GM18499 (cell line): Measurements from ENCODE around the gene PALM.
"Not testable (repeated sequence)": the region's sequence is repeated elsewhere in the genome, so short reads cannot be mapped to it uniquely, and the experiment has no call there.

Experiments used
- ATAC-seq: cut with Tn5 transposase; IDR thresholded peaks from one replicate; pipeline ENCODE4 v1.9.1; 2021; ENCODE audit warnings: moderate number of reproducible peaks; ENCODE audit not compliant: insufficient read depth, unreplicated experiment

The PALM gene

DNA sequence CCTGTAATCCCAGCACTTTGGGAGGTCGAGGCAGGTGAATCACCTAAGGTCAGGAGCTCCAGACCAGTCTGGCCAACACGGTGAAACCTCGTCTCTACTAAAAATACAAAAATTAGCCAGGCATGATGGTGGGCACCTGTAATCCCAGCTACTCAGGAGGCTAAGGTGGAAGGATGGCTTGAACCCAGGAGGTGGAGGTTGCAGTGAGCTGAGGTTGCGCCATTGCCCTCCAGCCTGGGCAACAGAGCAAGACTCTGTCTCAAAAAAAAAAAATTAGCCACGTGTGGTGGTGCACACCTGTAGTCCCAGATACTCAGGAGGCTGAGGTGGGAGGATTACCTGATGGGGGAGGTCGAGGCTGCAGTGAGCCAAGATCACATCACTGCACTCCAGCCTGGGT, 5.9 kb upstream of the PALM start:
- not testable (repeated sequence) for ATAC-seq

- no peak for ATAC-seq
Measured at GRCh38 chr19:703329-703650, 5.4 kb upstream of the PALM start.

DNA sequence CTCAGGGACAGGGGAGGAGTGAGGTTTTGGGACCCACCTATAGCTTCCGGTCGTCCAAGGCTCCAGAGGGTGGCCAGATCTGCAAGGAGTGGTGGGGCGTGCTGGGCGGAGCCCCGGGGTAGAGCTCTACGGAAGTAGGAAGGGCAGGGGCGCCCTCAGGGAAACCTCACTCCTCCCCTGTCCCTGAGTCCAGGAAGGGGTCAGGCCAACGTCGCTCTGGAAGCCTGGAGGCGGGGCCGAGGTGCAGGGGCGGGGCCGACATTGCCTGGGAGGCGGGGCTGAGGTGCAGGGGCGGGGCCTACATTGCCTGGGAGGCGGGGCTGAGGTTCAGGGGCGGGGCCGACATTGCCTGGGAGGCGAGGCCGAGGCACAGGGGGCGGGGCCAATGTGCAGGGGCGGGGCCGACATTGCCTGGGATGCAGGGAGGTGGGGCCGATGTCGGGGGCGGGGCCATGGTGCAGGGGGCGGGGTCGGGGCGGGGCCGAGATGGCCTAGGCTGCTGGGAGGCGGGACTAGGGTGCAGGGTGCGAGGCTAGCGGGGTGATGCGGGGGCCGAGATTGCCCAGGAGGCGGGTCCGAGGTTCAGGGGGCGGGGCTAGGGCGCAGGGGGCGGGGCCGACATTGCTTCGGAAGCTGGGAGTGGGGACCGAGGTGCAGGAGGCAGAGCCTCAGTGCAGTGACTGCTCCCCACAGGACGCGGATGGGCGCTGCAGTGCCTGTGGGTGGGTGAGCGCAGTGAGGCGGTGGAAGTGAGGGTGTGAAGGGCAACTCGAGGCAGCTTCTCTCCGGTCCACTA, 4.9 kb upstream of the PALM start:
- ATAC-seq: no peak

DNA sequence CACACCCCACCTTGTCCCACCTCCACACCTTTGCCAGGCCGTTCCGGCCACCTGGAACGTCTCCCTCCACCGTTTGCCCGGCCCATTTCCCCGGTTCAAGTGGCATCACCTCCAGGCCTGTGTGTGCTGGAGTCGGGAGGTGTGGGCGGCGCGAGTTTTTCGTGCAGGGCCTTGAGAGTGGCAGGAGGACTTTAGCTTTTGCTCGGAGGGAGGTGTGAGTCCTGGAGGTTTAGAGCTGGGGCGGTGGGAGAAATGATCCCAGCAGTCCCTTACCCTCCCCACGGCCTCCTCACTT, 4.3 kb upstream of the PALM start:
- ATAC-seq: no peak

DNA sequence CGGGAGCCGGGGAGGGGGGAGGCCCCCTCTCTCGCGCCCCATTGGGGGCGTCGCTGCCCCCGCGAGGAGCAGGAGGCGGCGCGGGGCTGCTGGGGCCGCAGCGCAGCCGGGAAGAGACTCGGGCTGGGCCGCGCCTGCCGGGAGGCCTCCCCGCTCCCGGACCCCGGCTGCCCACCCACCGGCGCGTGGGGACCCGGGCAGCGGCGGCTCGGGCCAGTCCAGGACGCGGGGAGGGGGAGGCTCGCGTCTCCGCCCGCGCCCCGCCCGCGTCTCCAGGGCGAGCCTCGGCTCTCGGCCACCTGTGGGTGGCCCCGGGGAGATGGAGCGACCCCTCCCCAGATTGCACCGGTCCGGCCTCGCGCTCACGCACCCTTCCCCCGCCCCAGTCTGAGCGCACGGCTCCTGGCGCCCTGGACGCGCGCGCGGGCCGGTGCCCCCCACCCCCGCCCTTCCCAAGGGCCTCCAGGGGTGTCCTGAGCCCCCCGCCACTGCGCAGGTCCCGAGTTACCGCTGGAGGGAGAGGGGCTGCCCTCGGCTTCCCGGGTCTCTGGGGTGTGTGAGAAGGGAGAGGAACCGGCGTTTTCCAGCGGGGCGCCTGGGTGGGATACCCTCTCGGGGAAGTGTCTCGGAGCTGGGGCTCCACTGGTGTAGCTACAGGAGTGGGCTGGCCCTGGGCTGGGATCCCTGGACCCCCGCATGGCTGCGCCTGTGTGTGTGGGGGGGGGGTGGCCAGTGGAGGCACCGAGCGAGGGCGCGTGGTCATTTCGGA, 645 bp downstream of the PALM start:
- ATAC-seq: no peak

GRCh38 chr19:709965-710571, 1.3 kb downstream of the PALM start:
- no peak for ATAC-seq

- ATAC-seq: no peak
Measured at GRCh38 chr19:710767-711166, 2.0 kb downstream of the PALM start.

DNA sequence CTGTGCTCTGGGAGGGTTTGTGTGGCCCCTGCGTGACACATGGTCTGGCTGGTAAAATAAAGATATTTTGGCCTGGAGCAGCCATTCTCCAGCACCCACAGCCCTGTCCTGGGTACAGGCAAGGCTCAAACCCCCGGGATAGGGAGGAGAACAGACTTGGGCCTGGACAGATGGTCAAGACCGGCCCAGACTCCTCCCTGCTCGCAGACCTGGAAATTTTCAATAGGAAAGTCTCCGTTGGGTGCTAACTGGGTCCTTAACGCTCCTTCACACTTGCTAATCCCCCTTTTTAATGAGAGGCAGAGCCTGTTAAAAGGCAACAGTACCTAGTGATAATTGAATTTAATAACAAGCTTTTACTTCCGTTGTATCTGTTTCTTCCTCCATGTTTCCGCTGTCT, 2.5 kb downstream of the PALM start:
- no peak for ATAC-seq

DNA sequence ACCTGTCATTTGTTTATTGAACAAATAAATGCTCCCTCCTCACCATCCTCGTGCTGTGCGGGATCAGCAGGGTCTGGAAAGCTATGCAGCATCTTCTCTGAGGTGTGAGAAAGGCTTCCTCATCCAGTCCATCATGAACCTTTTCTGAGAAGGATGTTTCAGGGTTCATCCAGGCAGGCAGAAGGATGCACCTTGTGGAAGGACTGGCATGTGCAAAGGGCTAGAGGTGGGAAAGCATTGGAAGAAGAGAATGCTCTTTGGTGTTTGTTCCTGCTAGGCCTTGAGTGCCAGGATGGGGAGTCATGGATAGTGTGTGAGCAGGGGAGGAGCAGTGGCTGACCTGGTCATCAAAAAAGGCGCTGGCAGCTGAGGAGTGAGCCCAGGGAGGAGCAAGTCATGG, 6.6 kb downstream of the PALM start:
- no peak for ATAC-seq

DNA sequence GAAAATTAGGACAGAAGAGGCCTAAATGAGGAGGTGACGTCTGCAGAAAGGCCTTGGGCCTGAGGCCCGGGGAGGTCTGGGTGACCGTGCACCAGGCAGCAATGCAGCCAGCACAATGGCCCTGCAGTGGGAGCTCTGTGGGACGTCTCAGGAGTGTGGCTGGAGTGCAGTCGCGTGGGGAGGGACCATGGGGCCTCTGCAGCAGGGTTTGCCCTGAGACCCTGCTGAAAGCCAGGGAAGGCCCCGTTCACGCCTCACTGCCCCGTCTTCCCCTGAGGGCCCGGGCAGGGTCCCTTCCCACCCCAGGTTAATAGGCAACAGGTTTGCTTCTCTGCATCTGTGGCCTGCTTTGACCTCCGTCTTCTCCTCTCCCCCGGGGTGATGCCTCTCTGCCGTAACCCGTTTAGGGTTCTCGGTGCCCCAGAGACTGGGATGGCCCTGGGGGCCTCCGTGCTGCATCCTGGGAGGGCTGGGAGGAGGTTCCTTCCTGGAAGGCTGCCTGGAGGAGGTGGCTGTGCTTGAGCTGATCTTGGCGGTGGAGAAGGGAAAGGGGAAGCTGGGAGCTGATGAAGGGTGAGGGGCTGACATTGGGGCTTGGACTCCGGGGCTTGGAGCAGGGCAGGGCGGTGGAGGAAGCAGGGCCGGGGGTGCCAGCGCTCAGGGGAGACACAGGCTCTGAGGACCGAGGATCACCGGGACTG, 9.7 kb downstream of the PALM start:
- ATAC-seq: no peak

GRCh38 chr19:718991-719512, 10.3 kb downstream of the PALM start:
- ATAC-seq: no peak

- ATAC-seq: no peak
Measured at GRCh38 chr19:719636-720344, 11.1 kb downstream of the PALM start.

DNA sequence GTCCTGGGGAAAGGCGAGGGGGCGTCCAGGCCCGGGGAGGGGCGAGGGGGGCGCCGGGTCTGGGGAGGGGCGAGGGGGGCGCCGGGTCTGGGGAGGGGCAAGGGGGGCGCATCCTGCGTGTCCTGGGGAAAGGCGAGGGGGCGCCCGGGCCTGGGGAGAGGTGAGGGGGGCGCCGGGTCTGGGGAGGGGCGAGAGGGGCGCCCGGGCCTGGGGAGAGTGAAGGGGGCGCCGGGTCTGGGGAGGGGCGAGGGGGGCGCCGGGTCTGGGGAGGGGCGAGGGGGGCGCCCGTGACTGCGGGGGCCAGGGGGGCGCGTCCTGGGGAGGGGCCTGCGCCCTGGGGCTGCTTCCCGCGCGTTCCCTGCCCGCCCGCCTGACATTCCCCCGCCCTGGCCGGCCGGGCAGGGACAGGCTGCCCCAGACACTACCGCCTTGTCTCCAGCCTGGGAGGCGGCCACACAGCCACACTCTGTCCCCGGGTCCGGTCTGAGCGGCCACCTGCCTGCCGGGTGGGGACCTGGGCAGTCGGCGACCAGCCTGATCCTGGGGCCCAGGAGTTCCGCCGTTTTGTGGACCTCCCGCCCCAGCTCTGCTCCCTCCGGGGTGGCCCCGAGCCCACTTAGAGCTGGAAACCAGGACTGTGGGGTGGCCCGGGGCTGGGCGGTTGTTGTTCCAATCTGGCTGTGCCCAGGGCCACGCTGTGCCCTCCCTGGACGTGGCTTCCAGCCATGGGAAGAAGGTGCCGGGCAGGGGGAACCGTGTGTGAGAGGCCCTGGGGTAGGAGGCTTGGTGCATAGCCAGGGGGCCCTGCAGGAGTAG, 11.8 kb downstream of the PALM start:
- ATAC-seq: no peak

DNA sequence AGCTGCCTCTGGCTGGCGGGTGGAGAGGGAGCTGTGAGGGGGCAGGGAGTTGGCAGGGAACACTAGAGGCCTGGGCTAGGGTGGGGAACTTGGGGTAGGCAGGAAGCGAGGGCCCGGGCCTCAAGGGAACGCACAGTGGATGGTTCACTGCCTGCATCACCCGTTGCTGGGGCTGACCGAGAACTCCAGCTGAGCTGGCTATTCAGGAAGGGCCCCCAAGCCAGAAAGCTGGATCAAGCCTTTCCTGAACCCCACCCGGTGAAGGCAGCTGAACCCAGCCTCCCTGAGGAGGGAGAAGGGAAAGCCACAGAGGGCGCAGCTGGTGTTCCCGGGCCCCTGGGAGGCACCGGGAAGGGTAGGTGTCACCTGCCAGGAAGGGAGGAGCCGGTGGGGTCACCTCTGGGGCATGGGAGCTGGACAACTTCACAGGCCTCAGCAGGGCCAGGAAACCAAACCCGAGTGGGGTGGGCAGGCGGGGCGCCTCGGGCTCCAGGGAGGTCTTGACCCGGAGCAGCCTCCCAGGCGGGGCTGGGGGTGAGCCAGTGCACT, 13.9 kb downstream of the PALM start:
- no peak for ATAC-seq

DNA sequence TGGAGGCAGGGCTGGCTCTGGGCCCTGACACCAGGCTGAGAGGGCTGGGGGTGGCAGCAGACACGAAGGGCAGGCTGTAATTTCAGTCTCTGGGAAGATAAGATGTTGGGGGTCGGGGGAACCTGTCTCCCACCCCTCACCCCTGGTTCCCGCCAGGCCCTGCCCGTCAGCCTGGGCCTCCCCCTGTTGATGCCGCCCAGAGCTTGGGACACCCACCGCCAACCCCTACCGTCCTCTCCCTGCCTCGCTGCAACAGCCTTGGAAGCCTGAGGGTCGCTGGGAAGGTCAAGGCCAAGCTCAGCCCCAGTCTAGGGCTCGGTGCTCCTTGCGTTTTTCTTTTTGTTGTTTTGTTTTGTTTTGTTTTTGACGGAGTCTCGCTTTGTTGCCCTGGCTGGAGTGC, 14.5 kb downstream of the PALM start:
- no peak for ATAC-seq

DNA sequence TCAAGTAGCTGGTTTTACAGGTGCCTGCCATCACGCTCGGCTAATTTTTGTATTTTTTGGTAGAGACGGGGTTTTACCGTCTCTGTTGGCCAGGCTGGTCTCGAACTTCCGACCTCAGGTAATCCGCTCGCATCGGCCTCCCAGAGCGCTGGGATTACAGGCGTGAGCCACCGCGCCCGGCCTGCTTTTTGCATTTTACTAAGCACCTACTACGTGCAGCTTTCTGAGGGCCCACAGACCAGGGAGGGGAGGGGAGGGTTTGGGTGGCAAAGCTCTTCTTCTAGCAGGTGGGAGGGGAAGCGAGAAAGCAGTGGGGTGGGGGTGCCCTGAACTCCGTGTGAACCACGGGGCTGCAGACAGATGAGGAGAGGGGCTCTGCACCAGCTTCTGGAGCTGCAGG, 15.0 kb downstream of the PALM start:
- ATAC-seq: no peak

GRCh38 chr19:725461-726089, 16.8 kb downstream of the PALM start:
- ATAC-seq: no peak

GRCh38 chr19:726993-727956, 18.5 kb downstream of the PALM start:
- ATAC-seq: no peak
